ENCODE measurements around the gene AKT3.

GRCh38 chr1:243598433-243598832 lies 251.6 kb downstream of the AKT3 start:
- TF ChIP-seq POLR2AphosphoS5 (IDR thresholded peaks at IDR 0.05) (no peak), CTCF (IDR thresholded peaks at IDR 0.05) (no peak), EP300 (IDR thresholded peaks at IDR 0.05) (no peak), POLR2A (IDR thresholded peaks at IDR 0.05) (no peak)

Measured in suprapubic skin (tissue), 4 donors.